IMR-90 (cell line): ENCODE measurements around the gene TMEM131.

Experiments used
- CTCF ChIP-seq: conservative IDR thresholded peaks from 2 replicates; pipeline ENCODE4 v1.5.1; 2012; ENCODE audit warnings: mild to moderate bottlenecking, low read depth, low read length, improper control_type of control experiment
- MAFK ChIP-seq: IDR thresholded peaks from 2 replicates; pipeline ENCODE4 v1.6.1; 2012; ENCODE audit warnings: low read depth, low read length, improper control_type of control experiment
- POLR2A ChIP-seq: IDR thresholded peaks from 2 replicates; pipeline ENCODE4 v1.6.1; 2012; ENCODE audit warnings: mild to moderate bottlenecking, low read depth, low read length

DNA sequence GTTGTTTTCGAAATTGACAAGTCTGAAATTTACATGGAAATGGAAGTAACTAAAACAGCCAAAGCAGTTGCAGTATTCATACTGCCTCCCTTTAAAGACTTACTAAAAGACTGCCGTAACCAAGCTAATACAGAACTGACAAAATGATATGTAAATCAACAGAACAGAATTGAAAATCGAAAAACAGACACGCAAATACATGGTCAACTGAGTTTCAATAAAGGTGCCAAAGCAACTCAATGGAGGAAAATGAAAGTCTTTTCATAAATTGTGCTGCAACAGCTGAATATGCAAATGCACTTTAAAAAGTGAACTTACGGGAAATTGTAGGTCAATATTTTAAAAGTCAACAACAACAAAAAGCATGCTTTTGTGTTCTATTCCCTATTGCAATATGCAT is 34.2 kb downstream of the TMEM131 start:
- TF ChIP-seq POLR2A (no peak), CTCF (no peak), MAFK (no peak)
